ENCODE results near the gene ETF1. TPM values are rescaled to one million over a fixed set of nuclear protein-coding genes. Genes with fewer than 3 reads are reported as not detected.
A peak's percentile ranks its signal among the peaks of the same experiment; 100 is the strongest.

Gene ETF1
- total and polyA plus RNA-seq, 9 of the 15 experiments (the other 6 are each of a cell fraction or from before 2014, with no cell fraction given): 53.7 to 209 (median 164) TPM

DNA sequence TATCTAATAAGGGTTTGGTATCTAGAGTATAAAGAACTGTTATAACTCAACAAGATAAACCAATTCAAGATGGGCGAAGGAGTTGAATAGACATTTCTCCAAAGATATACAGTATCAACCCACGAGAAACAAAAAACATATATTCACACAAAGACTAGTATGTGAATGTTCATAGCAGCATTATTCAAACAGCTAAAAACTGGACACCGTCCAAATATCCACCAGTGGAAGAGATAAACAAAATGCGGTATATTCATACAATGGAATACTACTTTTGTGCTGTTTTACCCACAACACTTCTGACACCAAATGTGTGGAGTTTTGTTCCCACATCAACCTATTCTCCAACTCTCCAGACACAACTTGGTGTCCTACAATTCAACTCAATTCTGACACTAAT, 44.7 kb downstream of the ETF1 start:
- no peaks in the 10 kb centered on the region; the same call in 2 of the 3 replicates for H3K79me2 ChIP-seq (ENCODE audit: control insufficient read depth, insufficient read depth, low read length)
- H3K9ac ChIP-seq (ENCODE audit: insufficient read depth in 1 of 2, low read depth in 2 of 2, low read length in 2 of 2): no peak overlapping the region
- no peak overlapping the region for H3K4me2 ChIP-seq (ENCODE audit: insufficient read depth, low read length)
- H3K27ac ChIP-seq (ENCODE audit: extremely low read depth, low read depth, low read length): no peak overlapping the region
- ChIA-PET CTCF (ENCODE audit: low intra/inter-chr PET ratio) (interaction anchor here (1.6 kb wide), 1 partner anchor 34 kb away, joined by 3 read pairs; no protein-coding TSS in a partner anchor), POLR2A (interaction anchor here (0.6 to 2.9 kb wide), 3 partner anchors 12 to 292 kb away, joined by 3 to 11 read pairs (median 6); partner anchors contain the start of gene EGR1)
- H2AFZ ChIP-seq (ENCODE audit: low read depth, low read length): no peak overlapping the region
- H3K4me1 ChIP-seq (replicated peaks in 1 of 2; ENCODE audit: control insufficient read depth in 2 of 2, insufficient read depth in 2 of 2, low read length in 2 of 2): peaks cover 5 to 7% of the 10 kb centered on the region in 2 experiments; a peak in 4 of 5 replicates
- no peak for FAIRE-seq
- H3K9me3 ChIP-seq (replicated peaks; ENCODE audit: control insufficient read depth, insufficient read depth, low read depth, low read length): no peaks in the 10 kb centered on the region
- no peak for TF ChIP-seq SPI1 (IDR thresholded peaks at IDR 0.05; ENCODE audit: borderline replicate concordance, low read depth, low read length)
- peak; percentile 71 for TF ChIP-seq NFIC (IDR thresholded peaks at IDR 0.05)
- no peak for TF ChIP-seq KLF16 (IDR thresholded peaks at IDR 0.05)
- TF ChIP-seq TRIM24 (IDR thresholded peaks at IDR 0.05): no peak
- H3K4me3 ChIP-seq: no peak overlapping the region
- no peak for ATAC-seq
- no peak for DNase-seq (ENCODE audit: extremely low read depth in 1 of 4, low spot score in 3 of 4)
- no peaks in the 10 kb centered on the region for H3K27me3 ChIP-seq (ENCODE audit: control insufficient read depth in 2 of 2, insufficient read depth in 2 of 2, low read length in 2 of 2)
- 6% methylated on average over 4 of the region's 4 CpGs for whole genome bisulfite sequencing (ENCODE audit: insufficient coverage, low coverage, missing lambda C conversion rate)
- H3K36me3 ChIP-seq (ENCODE audit: control insufficient read depth, insufficient read depth, low read length): no peaks in the 10 kb centered on the region
- no peaks in the 10 kb centered on the region for H4K20me1 ChIP-seq (replicated peaks; ENCODE audit: control insufficient read depth, insufficient read depth, low read length)
- BruUV-seq (replicated peaks): no TSS peak
- intact Hi-C loops (cut with micrococcal nuclease) (no loop called here), in situ Hi-C loops (cut with MboI) (no loop called here)
- H3K9me1 ChIP-seq (ENCODE audit: control insufficient read depth, insufficient read depth, low read length): no peaks in the 10 kb centered on the region

DNA sequence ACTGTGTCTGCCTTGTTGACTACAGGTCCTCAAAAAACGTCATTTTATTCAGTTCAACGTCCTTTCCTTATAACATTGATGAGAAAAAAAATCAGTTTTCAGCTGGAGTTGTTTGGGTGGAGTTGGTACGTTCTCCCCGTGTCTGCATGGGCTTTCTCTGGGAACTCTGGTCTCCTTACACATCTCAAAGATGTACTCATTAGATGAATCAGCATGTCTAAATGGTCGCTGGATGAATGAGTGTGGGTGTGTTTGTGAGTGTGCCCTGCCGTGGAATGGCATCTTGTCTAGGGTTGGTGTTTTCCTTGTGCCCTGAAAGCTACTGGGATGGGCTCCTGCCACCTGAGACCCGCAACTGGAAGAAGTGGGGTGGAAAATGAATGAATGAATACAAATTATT, 47.7 kb downstream of the ETF1 start:
- no peak for TF ChIP-seq NCOA4 (IDR thresholded peaks at IDR 0.05; ENCODE audit: partially characterized antibody)
- no peak for TF ChIP-seq ZSCAN32 (CRISPR knock-in tag; IDR thresholded peaks at IDR 0.05)
- DNase-seq (ENCODE audit: extremely low read depth in 1 of 4, low spot score in 3 of 4) (no peak), FAIRE-seq (no peak), ATAC-seq (no peak)
- Histone ChIP-seq H2AFZ (ENCODE audit: low read depth, low read length) (no peak overlapping the region), H3K27ac (ENCODE audit: extremely low read depth, low read depth, low read length) (no peak overlapping the region), H3K4me3 (no peak overlapping the region), H3K9me1 (ENCODE audit: control insufficient read depth, insufficient read depth, low read length) (no peaks in the 10 kb centered on the region), H3K9me3 (replicated peaks; ENCODE audit: control insufficient read depth, insufficient read depth, low read depth, low read length) (no peaks in the 10 kb centered on the region), H3K36me3 (ENCODE audit: control insufficient read depth, insufficient read depth, low read length) (no peaks in the 10 kb centered on the region), H3K9ac (ENCODE audit: insufficient read depth in 1 of 2, low read depth in 2 of 2, low read length in 2 of 2) (no peak overlapping the region), H3K4me2 (ENCODE audit: insufficient read depth, low read length) (no peak overlapping the region), H3K79me2 (ENCODE audit: control insufficient read depth, insufficient read depth, low read length) (peaks cover 6% of the 10 kb centered on the region; the same call in 2 of the 3 replicates), H3K4me1 (replicated peaks in 1 of 2; ENCODE audit: control insufficient read depth in 2 of 2, insufficient read depth in 2 of 2, low read length in 2 of 2) (peaks cover 29 to 38% of the 10 kb centered on the region in 2 experiments), H4K20me1 (replicated peaks; ENCODE audit: control insufficient read depth, insufficient read depth, low read length) (no peaks in the 10 kb centered on the region), H3K27me3 (ENCODE audit: control insufficient read depth in 2 of 2, insufficient read depth in 2 of 2, low read length in 2 of 2) (no peaks in the 10 kb centered on the region)
- in situ Hi-C loops (cut with MboI): no loop called here
- CTCF ChIA-PET (ENCODE audit: low intra/inter-chr PET ratio): no interaction called here
- BruUV-seq (replicated peaks): no TSS peak
- POLR2A ChIA-PET: interaction anchor here (1.0 to 3.4 kb wide), 3 partner anchors 8 to 35 kb away, joined by 3 to 13 read pairs (median 4); no protein-coding TSS in a partner anchor
- intact Hi-C loops (cut with micrococcal nuclease): no loop called here
- WGBS (ENCODE audit: insufficient coverage, low coverage, missing lambda C conversion rate): 42% methylated on average over 7 of the region's 7 CpGs
